GM12875 (cell line): ENCODE results near the gene TMEM202.

Experiments used
- H3K4me3 ChIP-seq: one replicate; pipeline ENCODE4 v1.5.1; 2011; ENCODE audit warnings: low read depth, low read length, control low read depth
- CTCF ChIP-seq: IDR thresholded peaks from 2 replicates; pipeline ENCODE4 v1.5.1; 2011; ENCODE audit warnings: low read depth, mild to moderate bottlenecking, control low read depth, inconsistent platforms, low read length, moderate library complexity, borderline replicate concordance; ENCODE audit not compliant: insufficient read depth

Gene TMEM202

GRCh38 chr15:72397796-72398588, at the start of gene TMEM202:
TSS of gene TMEM202 (plus strand) at chr15:72398305. CDS start at chr15:72398327, 22 bp downstream.
- no peak for TF ChIP-seq CTCF

GRCh38 chr15:72353266-72353665, 44.8 kb upstream of the TMEM202 start:
- no peak for TF ChIP-seq CTCF
- no peak overlapping the region for H3K4me3 ChIP-seq

More at GRCh38 chr15:72397796-72398588, at the start of gene TMEM202:
- H3K4me3 ChIP-seq = no peak within 1 kb of the TSS

GRCh38 chr15:72354496-72354895, 43.6 kb upstream of the TMEM202 start:
- H3K4me3 ChIP-seq = no peak overlapping the region
- no peak for TF ChIP-seq CTCF

- no peak for TF ChIP-seq CTCF
- no peak overlapping the region for H3K4me3 ChIP-seq
Measured at GRCh38 chr15:72358121-72358520, 40.0 kb upstream of the TMEM202 start.

- H3K4me3 ChIP-seq = no peak overlapping the region
- TF ChIP-seq CTCF = no peak
Measured at GRCh38 chr15:72358650-72359171, 39.4 kb upstream of the TMEM202 start.

GRCh38 chr15:72361176-72361575, 36.9 kb upstream of the TMEM202 start:
- TF ChIP-seq CTCF = no peak
- H3K4me3 ChIP-seq = no peak overlapping the region

GRCh38 chr15:72365844-72366243, 32.3 kb upstream of the TMEM202 start:
- TF ChIP-seq CTCF = no peak
- H3K4me3 ChIP-seq = no peak overlapping the region
